ENCODE measurements around the gene ATP1A2.
A peak's percentile ranks its signal among the peaks of the same experiment; 100 is the strongest.

ATP1A2 gene

GRCh38 chr1:160085686-160086455 is 29.7 kb upstream of the ATP1A2 start:
- peak; percentile 31 for DNase-seq

- no peak for DNase-seq
Measured at GRCh38 chr1:160086456-160086892, 29.1 kb upstream of the ATP1A2 start.

- DNase-seq = no peak
Measured at GRCh38 chr1:160087118-160087662, 28.4 kb upstream of the ATP1A2 start.

- no peak for DNase-seq
Measured at GRCh38 chr1:160089883-160090282, 25.7 kb upstream of the ATP1A2 start.

GRCh38 chr1:160090760-160091159 is 24.8 kb upstream of the ATP1A2 start:
- DNase-seq = no peak

- no peak for DNase-seq
Measured at GRCh38 chr1:160091666-160092223, 23.8 kb upstream of the ATP1A2 start.

GRCh38 chr1:160092366-160093068 is 23.0 kb upstream of the ATP1A2 start:
- no peak for DNase-seq

- no peak for DNase-seq
Measured at GRCh38 chr1:160093069-160093395, 22.5 kb upstream of the ATP1A2 start.

- DNase-seq = no peak
Measured at GRCh38 chr1:160093624-160094290, 21.8 kb upstream of the ATP1A2 start.

GRCh38 chr1:160094291-160094625 is 21.3 kb upstream of the ATP1A2 start:
- DNase-seq = no peak

GRCh38 chr1:160094806-160095205 is 20.8 kb upstream of the ATP1A2 start:
- no peak for DNase-seq

GRCh38 chr1:160095382-160096105 is 20.0 kb upstream of the ATP1A2 start:
- no peak for DNase-seq

GRCh38 chr1:160096274-160097116 is 19.1 kb upstream of the ATP1A2 start:
- peak; percentile 20 for DNase-seq

- DNase-seq = no peak
Measured at GRCh38 chr1:160097151-160097910, 18.2 kb upstream of the ATP1A2 start.

GRCh38 chr1:160097911-160098851 is 17.4 kb upstream of the ATP1A2 start, which contains the start of gene IGSF8:
Gene IGSF8 (minus strand): TSS chr1:160098619. CDS start chr1:160098472, 147 bp downstream.
- DNase-seq = no peak

GRCh38 chr1:160098852-160099561 is 16.6 kb upstream of the ATP1A2 start:
- peak; percentile 88 for DNase-seq

GRCh38 chr1:160099716-160100375 is 15.7 kb upstream of the ATP1A2 start:
- no peak for DNase-seq

GRCh38 chr1:160101037-160101716 is 14.4 kb upstream of the ATP1A2 start:
- peak; percentile 44 for DNase-seq

All from NK-92 treated with Interleukin-12 subunit alpha and Interleukin-12 subunit beta, amount 100 ng/mL, for 24 hours (cell line).